A673 (cell line): ENCODE measurements around the gene CMTM1. TPM values are rescaled to one million over a fixed set of nuclear protein-coding genes. Genes with fewer than 3 reads are reported as not detected.

ENCODE experiments used
- BruUV-seq: library from RNA; stranded (reverse); fragments of 400-500 nt; replicated peaks from 2 replicates; lab custom pipeline; 2021; lab: Mats Ljungman, UMichigan
- CTCF ChIA-PET: fragments of 300-600 bp; sonication (Branson Sonifier 250); formaldehyde crosslinking; loops from one replicate; lab custom pipeline; 2022; ENCODE audit warnings: antibody characterized with exemption; lab: Charles Lee
- POLR2A ChIA-PET: fragments of 300-600 bp; sonication (Branson Sonifier 250); formaldehyde crosslinking; loops from one replicate; lab custom pipeline; 2022; ENCODE audit warnings: antibody characterized with exemption; ENCODE audit not compliant: low non-redundant PET; lab: Charles Lee
- DNase-seq: peaks from one replicate; pipeline ENCODE4 v3.0.0-alpha.2; 2015; ENCODE audit warnings: low spot score
- H3K27ac ChIP-seq: fragments of 200-600 bp; sonication (generic); 2 replicates; pipeline ENCODE4 v1.5.1; 2016; ENCODE audit warnings: mixed run types, low read depth, mild to moderate bottlenecking, mixed read lengths, antibody characterized with exemption, low read length; ENCODE audit not compliant: poor library complexity, severe bottlenecking
- H3K27me3 ChIP-seq: fragments of 200-600 bp; sonication (generic); replicated peaks from 2 replicates; pipeline ENCODE4 v1.6.1; 2017; ENCODE audit warnings: mixed run types, low read depth, mild to moderate bottlenecking, mixed read lengths, antibody characterized with exemption, low read length; ENCODE audit not compliant: insufficient read depth, poor library complexity
- H3K36me3 ChIP-seq: fragments of 200-600 bp; sonication (generic); 2 replicates; pipeline ENCODE4 v1.6.1; 2016; ENCODE audit warnings: mixed run types, mild to moderate bottlenecking, mixed read lengths, antibody characterized with exemption, low read length; ENCODE audit not compliant: insufficient read depth, poor library complexity, severe bottlenecking
- H3K4me1 ChIP-seq: fragments of 200-600 bp; sonication (generic); 2 replicates; pipeline ENCODE4 v1.6.1; 2017; ENCODE audit warnings: mixed run types, mild to moderate bottlenecking, mixed read lengths, antibody characterized with exemption, low read length; ENCODE audit not compliant: insufficient read depth, poor library complexity, severe bottlenecking
- H3K4me3 ChIP-seq: fragments of 200-600 bp; sonication (generic); 2 replicates; pipeline ENCODE4 v1.5.1; 2016; ENCODE audit warnings: low read depth, mixed run types, mild to moderate bottlenecking, mixed read lengths, low read length; ENCODE audit not compliant: poor library complexity, severe bottlenecking
- H3K9me3 ChIP-seq: fragments of 200-600 bp; sonication (generic); 2 replicates; pipeline ENCODE4 v1.6.1; 2016; ENCODE audit warnings: mixed run types, low read depth, mild to moderate bottlenecking, mixed read lengths, antibody characterized with exemption, low read length; ENCODE audit not compliant: poor library complexity, severe bottlenecking
- EZH2 ChIP-seq: fragments of 200-600 bp; sonication (generic); IDR thresholded peaks from 2 replicates; pipeline ENCODE4 v1.6.1; 2017; ENCODE audit warnings: borderline replicate concordance, low read depth, mild to moderate bottlenecking, mixed read lengths, antibody characterized with exemption, low read length; ENCODE audit not compliant: poor library complexity, severe bottlenecking
- intact Hi-C: fragments of 100-400 bp; cut with micrococcal nuclease; formaldehyde crosslinking; loops from one replicate; pipeline ENCODE4 v1.10.0; 2022; ENCODE audit not compliant: unreplicated experiment
- total RNA-seq: library from RNA; stranded (reverse); gene quantifications from 2 replicates; pipeline ENCODE4 v1.2.3, GENCODE V29; 2021
- TF ChIP-seq, protein P1 (sequence below): fragments of 300-800, 200-600 bp; sonication (generic); conservative IDR thresholded peaks from 2 replicates; pipeline ENCODE4 v1.5.1; 2017; ENCODE audit warnings: low read depth, mild to moderate bottlenecking, antibody characterized with exemption, low read length, moderate library complexity, mixed read lengths

Gene CMTM1
- total RNA-seq, 1 experiment from 2014 or later, result 7.1 TPM

DNA sequence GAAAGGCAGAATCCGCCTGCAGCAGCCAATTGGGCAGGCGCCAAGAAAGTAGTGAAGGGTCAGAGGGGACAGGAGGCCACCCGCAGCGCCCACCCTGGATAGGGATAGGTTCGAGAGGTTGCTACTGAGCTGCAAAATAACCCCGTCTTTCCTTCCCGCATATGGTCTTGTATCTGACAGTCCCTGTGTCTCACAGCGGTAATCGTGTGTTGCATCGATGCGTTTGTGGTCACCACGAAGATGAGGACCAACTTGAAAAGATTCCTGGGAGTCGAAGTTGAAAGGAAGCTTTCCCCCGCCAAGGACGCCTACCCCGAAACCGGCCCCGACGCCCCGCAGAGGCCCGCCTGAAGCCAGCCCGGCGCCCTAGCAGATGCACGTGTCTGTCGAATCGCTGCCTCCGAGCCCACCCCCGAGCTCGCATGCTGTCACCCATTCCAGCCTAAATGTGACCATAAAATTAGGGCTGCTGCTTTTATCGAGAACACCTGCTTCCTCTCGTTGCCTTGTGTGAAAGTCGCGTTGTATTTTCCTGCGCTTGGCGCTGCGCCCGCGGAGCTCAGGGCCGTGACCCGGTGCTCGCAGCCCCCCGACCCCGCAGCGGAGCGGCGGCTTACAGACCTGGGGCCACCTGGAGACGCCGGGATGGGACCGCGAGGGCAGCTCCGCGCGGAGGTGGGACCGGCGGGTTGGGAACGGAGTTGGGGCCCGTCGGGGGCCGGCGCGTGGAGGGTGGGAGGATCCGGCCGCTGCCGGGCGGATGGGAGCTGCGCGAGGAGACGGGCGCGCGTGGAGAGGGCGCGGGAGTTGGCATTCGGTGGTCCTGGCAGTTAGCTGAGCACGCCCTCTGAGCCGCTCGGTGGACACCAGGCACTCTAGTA, 12.7 kb downstream of the CMTM1 start, which contains the start of gene CMTM2:
TSS of gene CMTM2 (plus strand) at position 813 of the 881 bp plus-strand sequence. CDS start 145 bp downstream, outside the sequence.
- peaks cover 20% of the 10 kb centered on the region for H3K4me1 ChIP-seq
- H3K27me3 ChIP-seq, result no peaks in the 10 kb centered on the region
- TF ChIP-seq, protein P1, sequence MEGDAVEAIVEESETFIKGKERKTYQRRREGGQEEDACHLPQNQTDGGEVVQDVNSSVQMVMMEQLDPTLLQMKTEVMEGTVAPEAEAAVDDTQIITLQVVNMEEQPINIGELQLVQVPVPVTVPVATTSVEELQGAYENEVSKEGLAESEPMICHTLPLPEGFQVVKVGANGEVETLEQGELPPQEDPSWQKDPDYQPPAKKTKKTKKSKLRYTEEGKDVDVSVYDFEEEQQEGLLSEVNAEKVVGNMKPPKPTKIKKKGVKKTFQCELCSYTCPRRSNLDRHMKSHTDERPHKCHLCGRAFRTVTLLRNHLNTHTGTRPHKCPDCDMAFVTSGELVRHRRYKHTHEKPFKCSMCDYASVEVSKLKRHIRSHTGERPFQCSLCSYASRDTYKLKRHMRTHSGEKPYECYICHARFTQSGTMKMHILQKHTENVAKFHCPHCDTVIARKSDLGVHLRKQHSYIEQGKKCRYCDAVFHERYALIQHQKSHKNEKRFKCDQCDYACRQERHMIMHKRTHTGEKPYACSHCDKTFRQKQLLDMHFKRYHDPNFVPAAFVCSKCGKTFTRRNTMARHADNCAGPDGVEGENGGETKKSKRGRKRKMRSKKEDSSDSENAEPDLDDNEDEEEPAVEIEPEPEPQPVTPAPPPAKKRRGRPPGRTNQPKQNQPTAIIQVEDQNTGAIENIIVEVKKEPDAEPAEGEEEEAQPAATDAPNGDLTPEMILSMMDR, result no peak
- TF ChIP-seq EZH2, result no peak
- no peaks in the 10 kb centered on the region for H3K36me3 ChIP-seq
- ChIA-PET POLR2A (no interaction called here), CTCF (no interaction called here)
- H3K27ac ChIP-seq, result no peak within 1 kb of the TSS
- intact Hi-C loops, result no loop called here
- DNase-seq, result no peak
- no peak within 1 kb of the TSS for H3K4me3 ChIP-seq
- no TSS peak for BruUV-seq
- H3K9me3 ChIP-seq, result no peaks in the 10 kb centered on the region

DNA sequence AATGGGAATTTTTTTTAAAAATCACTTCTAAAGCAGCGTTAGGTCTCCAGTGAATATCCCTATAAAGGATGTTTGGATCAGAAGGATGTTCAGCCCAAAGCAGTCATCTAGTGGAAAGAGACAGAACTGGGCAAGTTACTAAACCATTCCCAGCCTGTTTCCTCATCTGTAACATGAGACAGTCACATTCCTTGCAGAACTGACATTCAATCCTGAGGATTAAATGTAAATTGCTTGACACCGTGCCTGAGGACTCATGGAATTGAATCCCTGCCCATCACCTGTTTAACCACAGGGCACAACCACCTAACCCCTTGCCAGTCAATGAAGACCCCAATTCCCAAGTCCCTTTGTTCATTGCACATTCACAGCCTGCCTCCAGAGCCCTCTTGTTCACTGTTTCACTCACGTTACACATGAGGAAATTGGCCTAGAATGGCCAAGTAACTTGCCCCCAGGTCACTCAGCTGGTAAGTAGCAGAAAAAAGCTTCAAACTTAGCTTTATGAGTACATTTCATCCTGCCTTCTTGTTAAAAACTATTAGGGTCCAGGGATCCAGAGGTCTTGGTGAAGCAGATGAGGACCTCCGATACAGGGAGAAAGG, 14.5 kb downstream of the CMTM1 start:
- peak; percentile 43 for DNase-seq
- Histone ChIP-seq H3K4me3 (no peak overlapping the region), H3K27ac (no peak overlapping the region), H3K9me3 (no peaks in the 10 kb centered on the region), H3K4me1 (peaks cover 20% of the 10 kb centered on the region), H3K27me3 (no peaks in the 10 kb centered on the region), H3K36me3 (no peaks in the 10 kb centered on the region)
- CTCF ChIA-PET, result interaction anchor here (0.6 kb wide), 1 partner anchor 149 kb away, joined by 3 read pairs; no protein-coding TSS in a partner anchor
- TF ChIP-seq, protein P1, result peak; percentile 21; the same call in 1 of the 2 replicates
- no peak for TF ChIP-seq EZH2
- intact Hi-C loops, result no loop called here
- POLR2A ChIA-PET, result no interaction called here
- no TSS peak for BruUV-seq

DNA sequence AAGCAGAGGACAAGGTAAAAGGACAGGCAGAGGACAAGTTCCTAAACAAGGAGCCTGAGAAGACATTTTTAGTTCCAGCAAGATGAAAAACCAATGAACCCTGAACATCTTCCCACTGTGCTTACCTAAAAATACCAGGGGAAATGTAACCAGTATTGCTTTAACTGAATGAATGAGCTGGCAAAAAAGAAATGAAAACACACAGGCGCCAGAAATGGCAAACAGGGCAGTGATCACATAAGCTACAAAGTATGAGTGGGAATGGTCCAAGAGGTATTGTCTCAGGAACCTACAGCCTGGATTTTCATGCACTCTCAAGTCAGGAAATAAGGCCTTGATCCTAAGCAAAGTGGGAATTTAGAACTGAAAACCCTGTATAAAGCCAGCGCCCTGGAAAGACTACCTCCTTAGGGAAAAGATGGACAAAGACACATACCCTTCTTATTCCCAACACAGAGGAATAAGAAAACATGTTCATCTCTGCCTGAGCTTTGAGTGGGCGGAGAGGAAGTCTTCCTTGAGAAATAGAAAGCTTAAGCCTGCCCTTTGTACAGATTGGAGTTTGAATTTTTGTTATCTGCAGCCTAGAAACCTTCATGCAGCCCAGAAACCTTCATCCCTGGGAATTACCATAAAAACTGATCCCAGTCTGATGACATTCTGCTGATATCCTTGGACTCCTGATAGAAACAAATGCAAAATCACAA, 15.2 kb downstream of the CMTM1 start:
- BruUV-seq, result no TSS peak
- H3K4me3 ChIP-seq, result no peak overlapping the region
- intact Hi-C loops, result no loop called here
- POLR2A ChIA-PET, result no interaction called here
- H3K9me3 ChIP-seq, result no peaks in the 10 kb centered on the region
- peaks cover 20% of the 10 kb centered on the region for H3K4me1 ChIP-seq
- no peak overlapping the region for H3K27ac ChIP-seq
- no peak for DNase-seq
- H3K36me3 ChIP-seq, result no peaks in the 10 kb centered on the region
- TF ChIP-seq, protein P1, result no peak
- TF ChIP-seq EZH2, result no peak
- H3K27me3 ChIP-seq, result no peaks in the 10 kb centered on the region
- CTCF ChIA-PET, result no interaction called here
